HUES6 (cell line): ENCODE results near the gene CUX1.

ENCODE experiments used
- H3K27ac ChIP-seq: 2 replicates; pipeline ENCODE4 v1.7.0; 2013; ENCODE audit warnings: low read depth, mild to moderate bottlenecking, low read length, inconsistent platforms
- H3K27me3 ChIP-seq: 2 replicates; pipeline ENCODE4 v1.6.1; 2013; ENCODE audit warnings: low read length; ENCODE audit not compliant: control insufficient read depth, insufficient read depth
- H3K36me3 ChIP-seq: 2 replicates; pipeline ENCODE4 v1.6.1; 2013; ENCODE audit warnings: low read length; ENCODE audit not compliant: control insufficient read depth, insufficient read depth
- H3K4me1 ChIP-seq: 2 replicates; pipeline ENCODE4 v1.6.1; 2013; ENCODE audit warnings: low read length; ENCODE audit not compliant: control insufficient read depth, insufficient read depth
- H3K4me3 ChIP-seq: 2 replicates; pipeline ENCODE4 v1.5.1; 2013; ENCODE audit warnings: low read depth, low read length
- H3K9ac ChIP-seq: one replicate; pipeline ENCODE4 v1.6.1; 2013; ENCODE audit warnings: mild to moderate bottlenecking, low read length
- H3K9me3 ChIP-seq: 2 replicates; pipeline ENCODE4 v1.6.1; 2013; ENCODE audit warnings: low read depth, low read length; ENCODE audit not compliant: control insufficient read depth, insufficient read depth

CUX1 gene

GRCh38 chr7:102284891-102285539 is 467.6 kb downstream of the CUX1 start:
- Histone ChIP-seq H3K27me3 (peaks cover 28% of the 10 kb centered on the region), H3K9ac (no peak overlapping the region), H3K36me3 (no peaks in the 10 kb centered on the region), H3K4me1 (peaks cover 21% of the 10 kb centered on the region), H3K4me3 (no peak overlapping the region), H3K9me3 (no peaks in the 10 kb centered on the region), H3K27ac (no peak overlapping the region)

GRCh38 chr7:102285540-102286236 is 468.3 kb downstream of the CUX1 start:
- Histone ChIP-seq H3K36me3 (no peaks in the 10 kb centered on the region), H3K9me3 (no peaks in the 10 kb centered on the region), H3K27ac (0 out of 2 replicates have a peak overlapping the region, but pooled peaks have one; percentile 97), H3K9ac (peak overlapping the region; percentile 90), H3K4me3 (peak overlapping the region; percentile 85), H3K27me3 (peaks cover 28% of the 10 kb centered on the region), H3K4me1 (peaks cover 21% of the 10 kb centered on the region)

DNA sequence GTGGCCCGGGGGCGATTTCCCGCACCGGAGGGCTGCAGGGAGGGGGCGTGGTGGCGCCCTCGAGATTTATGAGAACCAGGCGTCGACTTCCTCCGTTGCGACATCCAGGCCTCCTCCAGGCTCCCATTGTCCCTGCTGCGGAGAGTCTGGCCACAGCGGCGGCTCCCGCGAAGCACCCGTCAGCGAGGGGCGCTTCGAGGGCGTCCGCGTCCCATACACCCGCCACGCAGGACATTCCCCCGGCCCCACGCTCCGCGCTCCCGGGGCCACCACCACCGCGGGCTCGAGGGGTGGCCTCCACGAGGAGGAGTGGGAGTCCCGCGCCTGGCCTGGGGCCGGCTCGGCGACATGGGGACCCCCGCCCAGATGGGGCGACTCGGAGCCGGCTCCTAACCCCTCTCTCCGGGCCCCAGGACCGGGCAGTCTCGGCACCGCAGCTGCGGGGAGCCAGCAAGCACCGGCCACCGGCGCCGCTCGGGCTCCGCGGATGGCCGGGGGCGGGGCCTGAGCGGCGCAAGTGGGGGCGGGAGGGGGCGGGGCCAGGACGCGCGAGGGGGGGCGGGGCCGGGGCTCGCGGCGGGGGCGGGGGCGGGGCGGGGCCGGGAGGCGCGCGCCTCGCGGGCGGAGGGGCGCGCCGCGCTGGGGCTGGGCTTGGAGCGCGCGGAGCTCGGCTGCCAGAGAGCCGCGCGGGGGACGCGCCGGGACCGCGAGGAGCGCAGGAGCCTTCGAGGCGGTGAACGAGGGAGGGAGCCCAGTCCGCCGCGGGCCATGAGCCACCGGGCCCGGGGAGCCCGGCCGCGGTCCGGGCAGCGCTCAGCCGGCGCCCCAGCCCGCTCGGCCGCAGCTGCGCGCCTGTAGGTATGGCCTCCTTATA is 469.0 kb downstream of the CUX1 start, which contains the start of gene SH2B2:
TSS of gene SH2B2 (plus strand) at position 632 of the 874 bp plus-strand sequence. CDS start 13,683 bp downstream, outside the sequence.
- no peaks in the 10 kb centered on the region for H3K9me3 ChIP-seq
- no peaks in the 10 kb centered on the region for H3K36me3 ChIP-seq
- peaks cover 28% of the 10 kb centered on the region for H3K27me3 ChIP-seq
- H3K27ac ChIP-seq: peak within 1 kb of the TSS; percentile 97; the same call in 1 of the 2 replicates
- H3K9ac ChIP-seq: peak within 1 kb of the TSS; percentile 90
- peaks cover 21% of the 10 kb centered on the region for H3K4me1 ChIP-seq
- H3K4me3 ChIP-seq: peak within 1 kb of the TSS; percentile 94

GRCh38 chr7:102287111-102287980 is 469.9 kb downstream of the CUX1 start:
- H3K4me1 ChIP-seq: peaks cover 24% of the 10 kb centered on the region
- peak overlapping the region; percentile 71 for H3K9ac ChIP-seq

DNA sequence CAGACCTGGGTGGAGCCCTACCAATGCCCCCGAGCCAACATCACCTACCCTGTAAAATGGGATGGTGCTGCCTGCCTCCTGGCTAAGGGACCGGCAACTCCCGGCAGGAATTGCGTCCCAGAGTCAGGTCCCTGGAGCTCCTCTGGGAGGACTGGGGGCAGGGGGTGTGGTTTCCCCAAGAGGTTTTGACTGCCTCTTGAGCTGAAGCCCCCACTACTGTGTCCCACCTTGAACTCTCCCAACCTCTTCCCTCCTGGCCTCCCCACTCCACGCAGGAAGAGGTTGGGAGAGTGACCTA is 470.5 kb downstream of the CUX1 start:
- Histone ChIP-seq H3K4me3 (peak overlapping the region; percentile 94), H3K27ac (no peak overlapping the region), H3K9ac (no peak overlapping the region), H3K4me1 (peaks cover 26% of the 10 kb centered on the region), H3K9me3 (no peaks in the 10 kb centered on the region), H3K27me3 (peaks cover 28% of the 10 kb centered on the region), H3K36me3 (no peaks in the 10 kb centered on the region)

More at GRCh38 chr7:102287111-102287980, 469.9 kb downstream of the CUX1 start:
- no peaks in the 10 kb centered on the region for H3K36me3 ChIP-seq
- no peaks in the 10 kb centered on the region for H3K9me3 ChIP-seq
- H3K27ac ChIP-seq: no peak overlapping the region
- peak overlapping the region; percentile 94 for H3K4me3 ChIP-seq
- H3K27me3 ChIP-seq: peaks cover 28% of the 10 kb centered on the region

DNA sequence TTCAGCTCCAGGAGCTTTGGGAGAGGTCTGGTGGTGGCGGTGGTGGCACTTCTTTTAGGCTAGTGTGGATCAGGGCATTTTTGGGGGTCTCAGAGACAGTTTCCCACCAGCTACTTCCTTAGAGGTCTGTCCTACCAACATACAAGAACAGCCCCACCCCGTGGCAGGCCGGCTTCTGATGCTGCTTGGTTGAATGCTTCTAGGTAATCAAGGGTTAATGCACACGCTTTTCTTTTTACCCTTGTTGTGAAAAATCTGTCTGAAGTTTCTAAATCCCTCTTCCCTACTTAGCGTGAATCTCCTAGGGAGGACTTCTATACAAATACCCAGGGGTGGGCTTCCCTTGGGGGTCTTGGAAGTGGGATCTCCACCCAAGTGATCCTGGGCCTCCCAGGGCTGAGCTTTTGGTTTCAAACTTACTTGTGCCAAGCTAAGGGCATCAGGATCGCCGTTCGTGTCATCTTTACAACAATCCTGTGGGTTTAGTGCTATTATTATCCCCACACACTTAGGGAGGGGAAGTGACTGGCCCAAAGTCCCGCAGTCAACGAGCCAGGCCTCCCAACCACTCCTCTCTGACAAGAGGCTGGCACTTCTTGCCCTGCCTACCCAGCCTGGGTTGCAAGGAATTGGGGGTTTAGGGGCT is 471.0 kb downstream of the CUX1 start:
- Histone ChIP-seq H3K9me3 (no peaks in the 10 kb centered on the region), H3K36me3 (no peaks in the 10 kb centered on the region), H3K4me1 (peaks cover 29% of the 10 kb centered on the region), H3K27me3 (peaks cover 28% of the 10 kb centered on the region), H3K4me3 (peak overlapping the region; percentile 94), H3K9ac (no peak overlapping the region), H3K27ac (no peak overlapping the region)

- H3K27ac ChIP-seq: no peak overlapping the region
- H3K4me3 ChIP-seq: no peak overlapping the region
- H3K4me1 ChIP-seq: peaks cover 33% of the 10 kb centered on the region
- H3K9ac ChIP-seq: no peak overlapping the region
- no peaks in the 10 kb centered on the region for H3K36me3 ChIP-seq
- peaks cover 28% of the 10 kb centered on the region for H3K27me3 ChIP-seq
- H3K9me3 ChIP-seq: no peaks in the 10 kb centered on the region
Observed at GRCh38 chr7:102289057-102289456, 471.6 kb downstream of the CUX1 start.

DNA sequence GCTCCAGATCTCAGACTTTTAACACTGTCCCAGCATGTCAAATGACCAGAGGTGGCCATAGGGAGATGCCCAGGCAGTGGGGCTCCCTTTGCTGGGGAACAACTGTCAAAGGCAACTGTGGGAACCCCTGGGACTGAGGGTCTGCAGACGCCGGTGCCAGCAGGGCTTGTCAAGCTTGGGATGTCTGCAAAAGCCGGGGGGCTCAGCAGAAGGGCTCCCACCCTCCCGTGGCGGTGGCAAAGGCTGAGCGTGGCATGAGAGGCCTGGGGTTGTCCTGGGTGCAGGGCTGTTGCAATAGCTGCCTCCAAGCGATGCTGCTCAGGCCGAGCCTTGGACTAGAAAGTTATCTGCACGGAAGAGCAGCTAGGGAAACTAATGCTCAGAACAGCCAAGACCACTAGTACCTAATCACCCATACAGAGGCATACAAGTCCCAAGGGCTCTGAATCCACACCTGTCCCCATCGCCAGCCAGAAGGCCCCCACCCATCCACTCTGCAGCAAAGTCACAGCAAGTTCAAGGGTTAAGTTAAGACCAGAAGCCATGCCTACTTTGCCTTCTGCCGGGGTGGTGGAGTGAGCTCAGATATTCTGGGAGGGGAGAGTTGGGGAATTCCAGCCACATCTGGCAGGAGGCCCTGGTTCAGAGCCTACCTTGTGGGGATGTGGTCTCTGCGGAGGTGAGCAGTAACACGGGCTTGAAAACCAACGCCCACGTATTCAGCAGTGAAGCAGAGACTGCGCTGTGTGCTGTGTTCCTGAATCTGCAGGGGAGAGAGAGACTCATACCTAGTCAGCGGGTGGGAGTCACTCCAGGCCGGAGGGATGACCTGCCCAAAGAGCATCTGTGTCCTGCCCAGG is 473.9 kb downstream of the CUX1 start:
- H3K4me1 ChIP-seq: peaks cover 35% of the 10 kb centered on the region
- no peak overlapping the region for H3K9ac ChIP-seq
- H3K9me3 ChIP-seq: no peaks in the 10 kb centered on the region
- H3K27me3 ChIP-seq: peaks cover 15% of the 10 kb centered on the region
- no peak overlapping the region for H3K27ac ChIP-seq
- no peak overlapping the region for H3K4me3 ChIP-seq
- H3K36me3 ChIP-seq: no peaks in the 10 kb centered on the region

DNA sequence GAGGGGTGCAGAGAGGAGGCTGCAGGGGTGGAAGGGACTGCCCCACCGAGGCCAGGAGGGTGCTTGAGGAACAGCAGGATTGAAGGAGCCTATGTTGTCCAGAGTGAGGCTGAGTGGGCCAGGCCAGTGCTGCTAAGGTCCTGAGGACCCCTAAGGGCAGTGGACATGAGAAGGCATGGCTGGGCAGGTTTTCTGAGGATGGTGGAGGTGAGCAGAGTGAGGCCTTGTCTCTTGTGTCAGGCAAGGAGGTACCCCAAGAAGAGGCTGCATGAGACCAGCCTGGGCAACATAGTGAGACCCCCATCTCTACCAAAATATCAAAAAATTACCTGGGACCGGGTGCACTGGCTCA is 474.5 kb downstream of the CUX1 start:
- H3K27ac ChIP-seq: no peak overlapping the region
- no peaks in the 10 kb centered on the region for H3K9me3 ChIP-seq
- peaks cover 39% of the 10 kb centered on the region for H3K4me1 ChIP-seq
- no peak overlapping the region for H3K4me3 ChIP-seq
- H3K27me3 ChIP-seq: peaks cover 15% of the 10 kb centered on the region
- H3K9ac ChIP-seq: no peak overlapping the region
- H3K36me3 ChIP-seq: no peaks in the 10 kb centered on the region
